Activated CD8-positive, alpha-beta T cell treated with anti-CD3 and anti-CD28 coated beads, Interleukin-2, amount 10 ng/mL, durations not matched to agents 7 days and 5 days (primary cell): ENCODE data around the gene PHYH. TPM values are rescaled to one million over a fixed set of nuclear protein-coding genes. Genes with fewer than 3 reads are reported as not detected.
A peak's percentile ranks its signal among the peaks of the same experiment; 100 is the strongest.

ENCODE experiments used
- ATAC-seq: fragments of 150-1000 bp; cut with Tn5 transposase; one replicate; pipeline ENCODE4 v1.10.0; 2021; ENCODE audit warnings: moderate library complexity
- CTCF ChIA-PET: fragments of 350-600 bp; sonication (Branson Sonifier 250); formaldehyde crosslinking; loops from one replicate; lab custom pipeline; 2021; ENCODE audit warnings: antibody characterized with exemption; lab: Charles Lee
- POLR2A ChIA-PET: fragments of 350-600 bp; sonication (Branson Sonifier 250); formaldehyde crosslinking; loops from one replicate; lab custom pipeline; 2021; ENCODE audit warnings: antibody characterized with exemption; lab: Charles Lee
- DNase-seq: peaks from one replicate; pipeline ENCODE4 v3.0.0-alpha.2; 2020
- H3K27ac Mint-ChIP-seq: one replicate; pipeline ENCODE4 v1.8.0; 2021; ENCODE audit warnings: mild to moderate bottlenecking, mixed read lengths
- H3K27me3 Mint-ChIP-seq: one replicate; pipeline ENCODE4 v1.8.0; 2021; ENCODE audit warnings: low read depth, mixed read lengths
- H3K36me3 Mint-ChIP-seq: one replicate; pipeline ENCODE4 v1.8.0; 2021; ENCODE audit warnings: low read depth, mixed read lengths
- H3K4me1 Mint-ChIP-seq: one replicate; pipeline ENCODE4 v1.8.0; 2021; ENCODE audit warnings: low read depth, mixed read lengths
- H3K4me3 Mint-ChIP-seq: one replicate; pipeline ENCODE4 v1.8.0; 2021; ENCODE audit warnings: mild to moderate bottlenecking, mixed read lengths
- H3K9me3 Mint-ChIP-seq: one replicate; pipeline ENCODE4 v1.8.0; 2022; ENCODE audit warnings: mixed read lengths; ENCODE audit not compliant: insufficient read depth
- total RNA-seq, 2 experiments: library from RNA; stranded (reverse); gene quantifications; one replicate each; pipeline ENCODE4 v1.2.3, GENCODE V29; 2021

Gene PHYH
- total RNA-seq, result 10 to 100 TPM; 11.5 to 12.7 TPM

GRCh38 chr10:13299437-13300287 lies at the start of gene PHYH:
Gene PHYH (minus strand): TSS chr10:13300064. CDS start chr10:13300042, 22 bp downstream.
- DNase-seq, result peak; percentile 81
- ATAC-seq, result peak; percentile 77
- H3K9me3 Mint-ChIP-seq, result no peaks in the 10 kb centered on the region
- peaks cover 24% of the 10 kb centered on the region for H3K4me1 Mint-ChIP-seq
- peak within 1 kb of the TSS; percentile 90 for H3K27ac Mint-ChIP-seq
- no peaks in the 10 kb centered on the region for H3K27me3 Mint-ChIP-seq
- peaks cover 3% of the 10 kb centered on the region for H3K36me3 Mint-ChIP-seq
- ChIA-PET POLR2A (interaction anchor here (0.8 to 2.1 kb wide), 8 partner anchors 9 to 1104 kb away, joined by 3 to 11 read pairs (median 4); partner anchors contain the start of genes CDC123 and NUDT5), CTCF (interaction anchor here (1.3 to 6.7 kb wide), 4 partner anchors 9 to 200 kb away, joined by 3 to 41 read pairs (median 4); partner anchors contain the start of genes MCM10, OPTN and SEPHS1)
- H3K4me3 Mint-ChIP-seq, result peak within 1 kb of the TSS; percentile 81

DNA sequence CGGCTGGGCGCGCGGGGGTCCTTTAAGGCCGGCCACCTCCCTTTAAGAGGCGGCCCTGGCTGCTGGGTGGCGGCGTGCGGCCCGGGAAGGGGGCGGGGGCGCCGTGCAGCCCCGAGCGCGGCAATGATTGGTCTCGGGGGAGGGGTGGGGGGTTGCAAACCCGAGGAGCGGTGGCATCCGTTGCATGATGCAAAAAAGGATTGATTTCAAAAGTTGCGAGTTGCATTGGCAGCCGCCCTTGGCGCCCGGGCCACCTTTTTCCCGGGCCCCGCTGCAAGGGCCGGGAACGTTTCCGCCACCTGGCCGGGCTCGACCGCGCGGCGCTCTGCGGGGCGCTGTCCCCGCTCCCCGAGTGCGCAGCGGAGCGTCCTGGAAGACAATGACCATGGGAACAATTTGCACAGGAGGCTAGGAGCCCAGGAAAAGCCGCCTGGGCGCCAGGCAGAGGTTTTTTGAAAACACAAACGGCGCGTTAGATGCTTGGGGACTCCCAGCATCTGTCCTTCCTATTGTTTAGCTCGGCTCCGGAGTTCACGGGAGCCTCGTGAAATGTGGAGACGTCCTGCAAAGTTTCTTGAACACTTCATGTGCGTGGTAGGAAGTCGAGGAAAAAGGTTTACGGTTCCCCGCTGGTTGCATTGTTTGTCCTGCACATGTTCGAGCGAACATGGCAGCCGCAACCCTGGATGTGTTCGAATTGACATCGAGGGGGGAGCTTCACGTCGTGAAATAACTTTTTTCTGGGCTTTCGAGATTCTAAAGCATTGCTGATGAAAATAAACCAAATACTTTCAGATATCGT lies 48.6 kb upstream of the PHYH start, which contains the start of gene SEPHS1:
Gene SEPHS1, minus strand, starts transcription at position 78 of the 802 bp plus-strand sequence. CDS start 3,343 bp downstream, outside the sequence.
- Mint-ChIP-seq H3K4me1 (peaks cover 60% of the 10 kb centered on the region), H3K36me3 (peaks cover 26% of the 10 kb centered on the region), H3K4me3 (peak within 1 kb of the TSS; percentile 92), H3K27ac (peak within 1 kb of the TSS; percentile 96), H3K9me3 (no peaks in the 10 kb centered on the region), H3K27me3 (no peaks in the 10 kb centered on the region)
- peak; percentile 86 for DNase-seq
- POLR2A ChIA-PET, result interaction anchor here (0.7 to 2.5 kb wide), 8 partner anchors 9 to 837 kb away, joined by 3 to 21 read pairs (median 3); partner anchors contain the start of gene MCM10
- CTCF ChIA-PET, result interaction anchor here (1.2 to 5.0 kb wide), 2 partner anchors 46 to 186 kb away, joined by 3 to 41 read pairs; partner anchors contain the start of genes MCM10 and PHYH
- peak; percentile 76 for ATAC-seq

GRCh38 chr10:13347500-13348156 lies 47.8 kb upstream of the PHYH start:
- DNase-seq (peak; percentile 82), ATAC-seq (peak; percentile 68)
- ChIA-PET CTCF (no interaction called here), POLR2A (interaction anchor here (0.6 kb wide), 1 partner anchor 46 kb away, joined by 7 read pairs; no protein-coding TSS in a partner anchor)
- Mint-ChIP-seq H3K27ac (peak overlapping the region; percentile 78), H3K4me3 (peak overlapping the region; percentile 48), H3K36me3 (peaks cover 30% of the 10 kb centered on the region), H3K4me1 (peaks cover 59% of the 10 kb centered on the region), H3K9me3 (no peaks in the 10 kb centered on the region), H3K27me3 (no peaks in the 10 kb centered on the region)

DNA sequence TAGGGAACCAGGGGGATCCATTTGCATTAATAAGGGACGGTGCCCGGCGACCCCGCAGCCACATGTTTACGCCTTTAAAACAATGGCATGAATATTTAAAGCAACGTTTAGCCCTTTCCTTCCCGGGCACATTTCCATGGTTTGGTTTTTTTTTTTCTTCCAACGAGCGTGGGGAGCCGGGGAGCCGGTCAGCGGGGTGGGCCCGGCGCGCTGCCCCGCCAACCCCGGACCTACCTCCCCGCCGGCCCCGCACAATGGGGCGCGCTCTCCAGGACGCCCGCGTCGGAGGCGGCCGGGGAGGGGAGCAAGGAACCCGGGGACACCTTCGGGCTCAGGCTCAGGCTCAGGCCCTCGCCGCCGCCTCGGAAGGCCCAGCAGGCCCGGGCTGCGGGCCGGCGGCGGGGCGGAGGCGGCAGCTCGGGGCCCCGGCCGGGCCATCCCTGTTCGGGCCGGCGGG lies 47.2 kb upstream of the PHYH start:
- DNase-seq, result no peak

GRCh38 chr10:13346283-13347042 lies 46.6 kb upstream of the PHYH start:
- DNase-seq, result no peak
- ChIA-PET CTCF (no interaction called here), POLR2A (interaction anchor here (0.6 kb wide), 1 partner anchor 44 kb away, joined by 7 read pairs; no protein-coding TSS in a partner anchor)
- Mint-ChIP-seq H3K9me3 (no peaks in the 10 kb centered on the region), H3K4me1 (peaks cover 47% of the 10 kb centered on the region), H3K4me3 (peak overlapping the region; percentile 81), H3K27ac (peak overlapping the region; percentile 82), H3K36me3 (peaks cover 32% of the 10 kb centered on the region), H3K27me3 (no peaks in the 10 kb centered on the region)
- ATAC-seq, result no peak

More for the DNA sequence above, 47.2 kb upstream of the PHYH start:
- peak; percentile 46 for ATAC-seq
- ChIA-PET CTCF (no interaction called here), POLR2A (interaction anchor here (0.6 kb wide), 1 partner anchor 45 kb away, joined by 7 read pairs; no protein-coding TSS in a partner anchor)
- H3K27ac Mint-ChIP-seq, result peak overlapping the region; percentile 82
- H3K4me3 Mint-ChIP-seq, result peak overlapping the region; percentile 81
- H3K27me3 Mint-ChIP-seq, result no peaks in the 10 kb centered on the region
- H3K36me3 Mint-ChIP-seq, result peaks cover 32% of the 10 kb centered on the region
- peaks cover 53% of the 10 kb centered on the region for H3K4me1 Mint-ChIP-seq
- no peaks in the 10 kb centered on the region for H3K9me3 Mint-ChIP-seq

DNA sequence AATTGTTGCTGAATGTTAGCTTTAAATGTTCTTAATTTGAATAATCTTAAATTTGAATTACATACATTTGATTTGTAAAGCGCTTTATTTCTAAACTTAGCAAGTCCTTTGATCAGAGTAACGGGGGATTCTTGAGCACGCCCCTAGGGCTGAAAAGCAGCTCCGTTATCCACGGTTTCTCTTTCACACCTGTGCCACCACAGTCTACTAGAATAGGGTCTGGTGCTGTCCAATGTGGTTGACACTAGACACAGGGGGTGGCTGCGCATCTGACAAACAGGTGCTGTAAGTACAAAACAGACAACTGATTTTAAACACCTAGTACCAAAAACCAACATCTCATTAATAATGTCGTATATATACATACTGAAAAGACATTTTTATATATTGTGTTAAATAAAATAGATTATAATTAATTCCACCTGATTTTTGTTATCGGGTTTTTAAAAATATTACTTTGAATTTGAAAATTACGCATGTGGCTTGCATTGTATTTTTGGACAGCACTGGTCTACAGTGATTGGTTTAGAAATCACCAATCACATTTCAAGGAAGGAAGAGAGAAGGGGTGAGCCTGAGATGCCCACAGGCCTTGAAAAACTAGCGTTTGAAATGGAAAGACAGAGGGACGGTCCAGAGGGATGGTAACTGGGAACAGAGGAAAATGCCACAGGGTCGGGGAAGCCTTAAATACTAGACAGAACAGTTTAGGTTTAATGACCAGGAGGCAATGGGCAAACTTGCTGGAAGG lies 40.9 kb upstream of the PHYH start:
- peak overlapping the region; percentile 4 for H3K27ac Mint-ChIP-seq
- H3K9me3 Mint-ChIP-seq, result no peaks in the 10 kb centered on the region
- CTCF ChIA-PET, result interaction anchor here (1.0 to 1.4 kb wide), 2 partner anchors 12 to 38 kb away, joined by 4 read pairs; no protein-coding TSS in a partner anchor
- H3K36me3 Mint-ChIP-seq, result peaks cover 50% of the 10 kb centered on the region
- H3K4me1 Mint-ChIP-seq, result peaks cover 40% of the 10 kb centered on the region
- ATAC-seq, result peak; percentile 92
- peak; percentile 57 for DNase-seq
- POLR2A ChIA-PET, result interaction anchor here (2.1 kb wide), 1 partner anchor 39 kb away, joined by 8 read pairs; no protein-coding TSS in a partner anchor
- H3K27me3 Mint-ChIP-seq, result no peaks in the 10 kb centered on the region
- no peak overlapping the region for H3K4me3 Mint-ChIP-seq

- peaks cover 45% of the 10 kb centered on the region for H3K36me3 Mint-ChIP-seq
- H3K4me3 Mint-ChIP-seq, result peak overlapping the region; percentile 5
- CTCF ChIA-PET, result interaction anchor here (1.0 to 1.4 kb wide), 2 partner anchors 13 to 37 kb away, joined by 4 read pairs; no protein-coding TSS in a partner anchor
- H3K27me3 Mint-ChIP-seq, result no peaks in the 10 kb centered on the region
- ATAC-seq, result no peak
- H3K4me1 Mint-ChIP-seq, result peaks cover 33% of the 10 kb centered on the region
- POLR2A ChIA-PET, result interaction anchor here (2.1 kb wide), 1 partner anchor 38 kb away, joined by 8 read pairs; no protein-coding TSS in a partner anchor
- no peaks in the 10 kb centered on the region for H3K9me3 Mint-ChIP-seq
- H3K27ac Mint-ChIP-seq, result peak overlapping the region; percentile 48
- DNase-seq, result no peak
Measured at GRCh38 chr10:13340068-13340467, 40.2 kb upstream of the PHYH start.

GRCh38 chr10:13338390-13339110 lies 38.7 kb upstream of the PHYH start:
- Mint-ChIP-seq H3K9me3 (no peaks in the 10 kb centered on the region), H3K36me3 (peaks cover 41% of the 10 kb centered on the region), H3K27me3 (no peaks in the 10 kb centered on the region), H3K27ac (no peak overlapping the region), H3K4me3 (no peak overlapping the region), H3K4me1 (peaks cover 25% of the 10 kb centered on the region)
- ChIA-PET POLR2A (no interaction called here), CTCF (no interaction called here)
- DNase-seq (no peak), ATAC-seq (no peak)

DNA sequence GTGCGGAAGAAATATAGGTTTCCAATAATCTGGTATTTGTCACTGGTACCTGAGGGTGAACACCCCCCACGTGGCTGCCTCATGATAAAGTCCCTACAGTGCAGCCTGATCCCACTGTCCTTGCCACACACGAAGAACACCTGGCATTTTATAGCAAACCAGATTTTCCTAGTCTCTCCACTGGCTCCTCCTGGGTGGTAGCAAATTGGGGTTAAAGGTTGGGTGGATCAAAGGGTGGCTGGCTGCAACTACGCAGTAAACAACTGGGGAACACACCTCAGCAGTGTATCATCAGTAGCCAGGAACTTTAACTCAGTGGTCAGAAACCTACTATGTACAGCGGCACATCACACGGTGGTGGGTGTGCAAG lies 37.9 kb upstream of the PHYH start:
- Mint-ChIP-seq H3K9me3 (no peaks in the 10 kb centered on the region), H3K36me3 (peaks cover 38% of the 10 kb centered on the region), H3K27ac (no peak overlapping the region), H3K27me3 (no peaks in the 10 kb centered on the region), H3K4me1 (peaks cover 25% of the 10 kb centered on the region), H3K4me3 (no peak overlapping the region)
- no peak for DNase-seq
- CTCF ChIA-PET, result no interaction called here
- no peak for ATAC-seq
- POLR2A ChIA-PET, result no interaction called here
